Epithelial cell of proximal tubule (primary cell): ENCODE results near the gene COL5A3. TPM values are rescaled to one million over a fixed set of nuclear protein-coding genes. Genes with fewer than 3 reads are reported as not detected.

Experiments used
- DNase-seq: peaks from one replicate; pipeline ENCODE4 v3.0.0-alpha.2; 2011; ENCODE audit warnings: low read depth
- H3K4me3 ChIP-seq: 2 replicates; pipeline ENCODE4 v1.5.1; 2011; ENCODE audit warnings: low read depth, mild to moderate bottlenecking, low read length
- total RNA-seq: library from RNA; depleted of rRNA; stranded (reverse); fragments of >200 nt; gene quantifications from 2 replicates; pipeline ENCODE4 v1.2.3, GENCODE V29; 2015
- TF ChIP-seq, protein P1 (sequence below): conservative IDR thresholded peaks from 2 replicates; pipeline ENCODE4 v1.5.1; 2012; ENCODE audit warnings: low read depth, mild to moderate bottlenecking, low read length

Gene COL5A3
- total RNA-seq, 1 donor from 2014 or later: 0.06 TPM

DNA sequence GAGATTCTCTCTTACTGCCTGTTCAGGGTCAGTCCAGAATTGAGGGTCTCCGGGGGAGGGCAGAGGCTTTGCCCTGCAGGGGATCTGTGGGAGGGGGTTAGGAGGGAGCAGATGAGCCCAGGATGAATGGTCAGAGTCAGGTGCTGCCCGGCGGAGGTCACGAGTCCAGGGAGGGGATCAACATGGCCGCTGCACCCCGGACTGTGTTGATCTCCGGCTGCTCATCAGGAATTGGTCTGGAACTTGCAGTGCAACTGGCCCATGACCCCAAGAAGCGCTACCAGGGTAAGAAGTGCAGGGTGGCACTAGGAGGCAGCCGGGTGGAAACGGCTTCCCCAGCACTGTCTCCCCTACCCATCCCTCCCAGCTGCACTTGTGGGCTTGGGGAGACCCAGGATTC lies 3.0 kb upstream of the COL5A3 start, which contains the start of gene RDH8:
Gene RDH8, plus strand, starts transcription at position 168 of the 400 bp plus-strand sequence. Its CDS starts 15 bp downstream, at position 183.
- TF ChIP-seq, protein P1, sequence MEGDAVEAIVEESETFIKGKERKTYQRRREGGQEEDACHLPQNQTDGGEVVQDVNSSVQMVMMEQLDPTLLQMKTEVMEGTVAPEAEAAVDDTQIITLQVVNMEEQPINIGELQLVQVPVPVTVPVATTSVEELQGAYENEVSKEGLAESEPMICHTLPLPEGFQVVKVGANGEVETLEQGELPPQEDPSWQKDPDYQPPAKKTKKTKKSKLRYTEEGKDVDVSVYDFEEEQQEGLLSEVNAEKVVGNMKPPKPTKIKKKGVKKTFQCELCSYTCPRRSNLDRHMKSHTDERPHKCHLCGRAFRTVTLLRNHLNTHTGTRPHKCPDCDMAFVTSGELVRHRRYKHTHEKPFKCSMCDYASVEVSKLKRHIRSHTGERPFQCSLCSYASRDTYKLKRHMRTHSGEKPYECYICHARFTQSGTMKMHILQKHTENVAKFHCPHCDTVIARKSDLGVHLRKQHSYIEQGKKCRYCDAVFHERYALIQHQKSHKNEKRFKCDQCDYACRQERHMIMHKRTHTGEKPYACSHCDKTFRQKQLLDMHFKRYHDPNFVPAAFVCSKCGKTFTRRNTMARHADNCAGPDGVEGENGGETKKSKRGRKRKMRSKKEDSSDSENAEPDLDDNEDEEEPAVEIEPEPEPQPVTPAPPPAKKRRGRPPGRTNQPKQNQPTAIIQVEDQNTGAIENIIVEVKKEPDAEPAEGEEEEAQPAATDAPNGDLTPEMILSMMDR: no peak
- DNase-seq: no peak

DNA sequence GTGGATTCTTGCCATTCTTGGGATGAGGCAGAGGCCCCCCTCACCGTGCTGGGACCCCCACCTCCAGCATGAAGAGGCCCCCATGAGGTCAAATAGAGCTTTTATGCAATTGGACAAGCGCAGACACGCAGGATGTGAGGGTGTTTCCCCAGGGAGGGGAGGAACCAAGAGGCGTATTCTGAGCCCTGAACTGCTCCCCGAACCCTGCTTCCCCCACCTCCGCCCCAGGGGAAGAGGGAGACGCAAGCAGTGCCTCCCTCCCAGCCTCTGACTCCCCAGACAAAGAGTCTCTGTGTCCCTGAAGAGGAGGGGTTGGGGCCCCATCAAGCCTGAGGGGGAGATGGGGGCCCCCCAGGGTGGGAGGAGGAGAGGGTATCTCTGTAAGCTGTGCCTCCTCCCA lies 1.7 kb upstream of the COL5A3 start:
- TF ChIP-seq, protein P1: no peak
- no peak for DNase-seq
- H3K4me3 ChIP-seq: no peak overlapping the region

More for the DNA sequence above, 3.0 kb upstream of the COL5A3 start, which contains the start of gene RDH8:
- no peak within 1 kb of the TSS for H3K4me3 ChIP-seq

DNA sequence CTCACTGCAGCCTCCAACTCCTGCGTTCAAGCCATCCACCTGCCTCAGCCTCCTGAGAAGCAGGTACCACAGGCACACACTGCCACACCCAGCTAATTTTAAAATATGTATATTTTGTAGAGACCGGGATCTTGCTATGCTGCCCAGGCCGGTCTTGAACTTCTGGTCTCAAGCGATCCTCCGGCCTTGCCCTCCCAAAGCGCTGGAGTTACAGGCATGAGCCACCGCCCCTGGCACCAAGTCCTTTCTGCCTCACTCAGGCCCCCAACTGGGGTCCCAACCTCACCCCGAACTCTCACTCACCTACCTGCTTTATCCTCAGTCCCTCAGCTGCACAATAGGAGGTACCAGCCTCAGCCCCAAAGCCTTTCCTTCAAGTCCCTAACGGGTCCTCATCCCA lies 635 bp upstream of the COL5A3 start:
- TF ChIP-seq, protein P1: no peak
- DNase-seq: no peak
- no peak overlapping the region for H3K4me3 ChIP-seq

DNA sequence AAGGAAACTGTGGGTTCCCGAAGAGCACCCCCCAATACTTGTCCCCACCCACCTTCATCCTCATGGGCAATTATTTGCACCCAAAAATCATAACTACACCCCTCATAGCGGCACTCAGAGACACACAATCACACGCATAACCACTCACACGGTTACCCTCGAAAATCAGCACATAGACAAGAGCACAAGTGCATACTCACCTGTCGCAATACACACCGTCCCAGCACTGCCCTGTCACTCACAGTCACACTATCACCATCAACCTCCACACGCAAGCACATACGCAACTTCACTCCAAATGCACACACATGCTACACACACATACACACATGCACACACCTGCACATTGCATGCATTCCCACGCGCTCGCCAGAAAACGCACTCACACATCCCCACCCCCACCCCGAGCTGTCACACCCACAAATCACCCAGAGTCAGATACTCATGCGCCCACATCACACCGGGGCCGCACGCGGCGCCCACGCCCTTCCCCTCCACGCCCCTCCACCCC lies 535 bp downstream of the COL5A3 start:
- DNase-seq: no peak
- no peak overlapping the region for H3K4me3 ChIP-seq
- TF ChIP-seq, protein P1: no peak

DNA sequence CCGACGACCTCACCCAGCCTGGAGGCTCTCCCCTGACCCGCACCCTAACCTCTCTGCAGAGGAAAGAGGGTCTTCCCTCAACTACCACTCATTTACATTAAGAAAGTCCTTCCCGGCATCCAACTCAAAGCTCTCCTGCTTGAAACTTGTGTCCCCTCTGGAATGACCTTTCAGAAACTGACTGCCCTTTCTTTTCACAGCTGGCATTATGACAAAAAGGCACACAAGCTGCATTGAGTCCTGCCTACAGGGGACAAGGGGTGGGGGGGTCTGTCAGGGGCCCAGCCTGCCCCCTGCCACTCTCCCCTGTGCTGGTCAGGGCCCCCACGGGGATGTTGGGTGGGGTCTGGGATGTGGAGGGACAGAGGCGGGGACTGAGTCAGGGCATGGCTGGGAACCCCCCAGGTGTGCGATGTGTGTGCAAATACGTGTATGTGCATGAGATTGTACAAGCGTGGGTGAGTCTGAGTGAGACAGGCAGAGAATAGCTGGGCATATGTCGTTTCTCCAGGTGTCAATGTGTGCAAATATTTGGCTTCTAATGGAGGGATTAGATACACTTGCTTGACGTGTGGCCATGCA lies 2.0 kb downstream of the COL5A3 start:
- TF ChIP-seq, protein P1: no peak
- no peak for DNase-seq
- no peak overlapping the region for H3K4me3 ChIP-seq

DNA sequence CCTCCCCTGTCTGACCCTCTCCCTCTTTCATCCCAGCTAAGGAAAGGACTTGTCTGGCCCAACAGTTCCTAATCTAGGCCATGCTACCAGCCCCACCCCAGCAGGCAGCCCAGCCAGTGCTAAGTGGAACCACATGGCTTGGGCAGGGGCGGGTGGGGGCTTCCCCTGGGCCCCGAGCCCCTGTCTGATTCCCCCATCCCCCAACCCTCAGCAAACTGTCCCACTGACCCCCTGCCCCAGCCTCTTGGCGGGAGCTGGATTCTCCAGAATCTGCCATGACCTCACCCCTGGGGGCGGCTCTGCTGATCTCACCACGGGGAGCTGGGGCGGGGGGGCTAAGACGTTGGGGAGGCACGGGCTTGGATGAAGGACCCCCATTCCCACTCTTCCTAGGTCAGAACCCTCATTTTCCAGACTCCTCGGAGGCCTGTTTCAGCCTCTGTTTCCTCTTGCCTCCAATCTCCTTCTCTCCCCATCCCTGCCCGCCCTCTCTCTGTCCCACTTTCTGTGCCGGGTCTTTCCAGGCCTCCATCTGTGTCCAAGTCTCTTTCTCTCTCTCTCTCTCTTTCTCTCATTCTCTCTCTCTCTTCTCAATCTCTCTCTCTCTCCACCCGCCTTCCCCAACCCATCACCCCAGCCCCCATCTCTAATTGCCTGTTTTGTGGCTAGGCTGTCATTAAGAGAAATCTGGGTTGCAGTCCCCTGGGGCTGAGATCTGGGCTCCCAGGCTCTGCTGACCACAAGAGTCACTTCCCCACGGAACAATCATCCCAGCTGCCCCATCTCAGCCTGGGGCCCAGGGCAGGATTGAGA lies 2.7 kb downstream of the COL5A3 start:
- TF ChIP-seq, protein P1: no peak
- DNase-seq: no peak
- no peak overlapping the region for H3K4me3 ChIP-seq
